HEK293 (cell line): ENCODE data around the gene TOP3A.

Source experiments
- CTCF ChIA-PET: fragments of 350-600 bp; formaldehyde crosslinking; extraction: SDS; loops from one replicate; lab custom pipeline; 2021; ENCODE audit warnings: antibody characterized with exemption; lab: Yijun Ruan, JAX
- POLR2A ChIA-PET: fragments of 300-600 bp; formaldehyde crosslinking; extraction: SDS; loops from one replicate; lab custom pipeline; 2020; ENCODE audit warnings: antibody characterized with exemption, inconsistent platforms; lab: Yijun Ruan, JAX
- H3K27ac ChIP-seq: fragments of 200-500 bp; sonication (Bioruptor generic); 2 replicates; pipeline ENCODE4 v1.5.1; 2014; ENCODE audit warnings: low read depth, low read length, control low read depth, inconsistent platforms; ENCODE audit errors: extremely low read depth
- H3K36me3 ChIP-seq, 2 experiments: fragments of 200-500 bp in 1 of 2; sonication (Bioruptor generic) in 1 of 2; 1 replicate in 1 of 2; 2 replicates in 1 of 2; pipeline ENCODE4 v1.5.1; 2014 to 2017; ENCODE audit warnings: inconsistent platforms in 2 of 2, low read length in 2 of 2; ENCODE audit not compliant: control insufficient read depth in 2 of 2, insufficient read depth in 1 of 2
- H3K4me1 ChIP-seq: fragments of 200-500 bp; sonication (Bioruptor generic); 2 replicates; pipeline ENCODE4 v1.5.1; 2014; ENCODE audit warnings: mild to moderate bottlenecking, low read length, inconsistent platforms; ENCODE audit not compliant: control insufficient read depth, insufficient read depth
- H3K4me3 ChIP-seq: 2 replicates; pipeline ENCODE4 v1.5.1; 2011; ENCODE audit warnings: low read depth, mild to moderate bottlenecking, control low read depth, low read length, moderate library complexity
- H3K9me3 ChIP-seq: fragments of 200-500 bp; sonication (Bioruptor generic); 2 replicates; pipeline ENCODE4 v1.5.1; 2014; ENCODE audit warnings: low read depth, low read length, inconsistent platforms; ENCODE audit not compliant: control insufficient read depth, insufficient read depth
- BCL6B ChIP-seq: fragments of 450-650 bp; formaldehyde crosslinking; IDR thresholded peaks from 2 replicates; pipeline ENCODE4 v1.5.1; 2017; ENCODE audit warnings: missing biosample characterization, missing genetic modification characterization
- GFI1B ChIP-seq: fragments of 450-650 bp; formaldehyde crosslinking; IDR thresholded peaks from 2 replicates; pipeline ENCODE4 v1.5.1; 2016; ENCODE audit warnings: missing biosample characterization, missing genetic modification characterization
- HOXA7 ChIP-seq: sonication (generic); formaldehyde crosslinking; IDR thresholded peaks from 2 replicates; pipeline ENCODE4 v1.8.1; 2022; ENCODE audit warnings: missing genetic modification reagents, borderline replicate concordance
- PATZ1 ChIP-seq: fragments of 450-650 bp; formaldehyde crosslinking; IDR thresholded peaks from 2 replicates; pipeline ENCODE4 v1.5.1; 2016; ENCODE audit warnings: missing biosample characterization, missing genetic modification characterization
- PRDM1 ChIP-seq: fragments of 450-650 bp; formaldehyde crosslinking; IDR thresholded peaks from 2 replicates; pipeline ENCODE4; 2016; ENCODE audit warnings: missing biosample characterization, missing genetic modification characterization
- PRDM4 ChIP-seq: fragments of 450-650 bp; formaldehyde crosslinking; IDR thresholded peaks from 2 replicates; pipeline ENCODE4 v1.5.1; 2017; ENCODE audit warnings: missing biosample characterization, missing genetic modification characterization
- YY1 ChIP-seq: fragments of 450-650 bp; formaldehyde crosslinking; IDR thresholded peaks from 2 replicates; pipeline ENCODE4 v1.5.1; 2018; ENCODE audit warnings: missing biosample characterization, missing genetic modification characterization
- ZBTB17 ChIP-seq: fragments of 450-650 bp; formaldehyde crosslinking; IDR thresholded peaks from 2 replicates; pipeline ENCODE4 v1.5.1; 2016; ENCODE audit warnings: missing biosample characterization, missing genetic modification characterization
- ZBTB48 ChIP-seq: fragments of 450-650 bp; formaldehyde crosslinking; IDR thresholded peaks from 2 replicates; pipeline ENCODE4 v1.5.1; 2016; ENCODE audit warnings: missing biosample characterization, missing genetic modification characterization
- ZBTB6 ChIP-seq: fragments of 450-650 bp; formaldehyde crosslinking; IDR thresholded peaks from 2 replicates; pipeline ENCODE4 v1.5.1; 2017; ENCODE audit warnings: missing biosample characterization, missing genetic modification characterization
- ZFP41 ChIP-seq: fragments of 450-650 bp; formaldehyde crosslinking; IDR thresholded peaks from 2 replicates; pipeline ENCODE4 v1.5.1; 2016; ENCODE audit warnings: missing biosample characterization, missing genetic modification characterization, borderline replicate concordance
- ZNF132 ChIP-seq: fragments of 450-650 bp; formaldehyde crosslinking; IDR thresholded peaks from 2 replicates; pipeline ENCODE4 v1.5.1; 2017; ENCODE audit warnings: missing biosample characterization, missing genetic modification characterization, borderline replicate concordance
- ZNF157 ChIP-seq: fragments of 450-650 bp; formaldehyde crosslinking; IDR thresholded peaks from 2 replicates; pipeline ENCODE4 v1.5.1; 2016; ENCODE audit warnings: missing biosample characterization, missing genetic modification characterization
- ZNF175 ChIP-seq: fragments of 450-650 bp; formaldehyde crosslinking; IDR thresholded peaks from 2 replicates; pipeline ENCODE4 v1.5.1; 2016; ENCODE audit warnings: missing biosample characterization, missing genetic modification characterization
- ZNF18 ChIP-seq: fragments of 450-650 bp; formaldehyde crosslinking; IDR thresholded peaks from 2 replicates; pipeline ENCODE4 v1.5.1; 2016; ENCODE audit warnings: missing biosample characterization, missing genetic modification characterization
- ZNF211 ChIP-seq: fragments of 450-650 bp; formaldehyde crosslinking; IDR thresholded peaks from 2 replicates; pipeline ENCODE4 v1.5.1; 2016; ENCODE audit warnings: low read depth, missing biosample characterization, missing genetic modification characterization
- ZNF274 ChIP-seq, 2 experiments: fragments of 200-500 bp in 1 of 2; fragments of 450-650 bp in 1 of 2; sonication (Bioruptor generic) in 1 of 2; formaldehyde crosslinking in 1 of 2; IDR thresholded peaks; 2 replicates each; pipeline versions ENCODE4 v1.5.1 to v1.6.1; 2014 to 2016; ENCODE audit warnings: borderline replicate concordance in 1 of 2, inconsistent platforms in 1 of 2, low read length in 1 of 2, missing biosample characterization in 1 of 2, missing genetic modification characterization in 1 of 2
- ZNF362 ChIP-seq: fragments of 450-650 bp; formaldehyde crosslinking; IDR thresholded peaks from 2 replicates; pipeline ENCODE4 v1.5.1; 2016; ENCODE audit warnings: missing biosample characterization, missing genetic modification characterization
- ZNF473 ChIP-seq: fragments of 450-650 bp; formaldehyde crosslinking; IDR thresholded peaks from 2 replicates; pipeline ENCODE4 v1.5.1; 2017; ENCODE audit warnings: missing biosample characterization, missing genetic modification characterization
- ZNF521 ChIP-seq: fragments of 450-650 bp; formaldehyde crosslinking; IDR thresholded peaks from 2 replicates; pipeline ENCODE4 v1.5.1; 2017; ENCODE audit warnings: missing biosample characterization, mild to moderate bottlenecking, missing genetic modification characterization
- ZNF654 ChIP-seq: fragments of 450-650 bp; formaldehyde crosslinking; IDR thresholded peaks from 2 replicates; pipeline ENCODE4 v1.5.1; 2016; ENCODE audit warnings: low read depth, missing biosample characterization, missing genetic modification characterization
- TF ChIP-seq, protein P1 (sequence below): fragments of 450-650 bp; formaldehyde crosslinking; IDR thresholded peaks from 2 replicates; pipeline ENCODE4 v1.5.1; 2016; ENCODE audit warnings: missing biosample characterization, missing genetic modification characterization

Gene TOP3A

GRCh38 chr17:18344021-18344420 lies 29.2 kb upstream of the TOP3A start:
- no peak overlapping the region for H3K4me3 ChIP-seq
- H3K4me1 ChIP-seq, result no peaks in the 10 kb centered on the region
- H3K9me3 ChIP-seq, result no peaks in the 10 kb centered on the region
- POLR2A ChIA-PET, result no interaction called here
- no peak overlapping the region for H3K27ac ChIP-seq
- H3K36me3 ChIP-seq, result peaks cover 79 to 92% of the 10 kb centered on the region in 2 experiments
- CTCF ChIA-PET, result interaction anchor here (0.6 kb wide), 1 partner anchor 554 kb away, joined by 4 read pairs; no protein-coding TSS in a partner anchor
- TF ChIP-seq YY1, result no peak
- no peak for TF ChIP-seq HOXA7 (CRISPR knock-in tag)
- no peak for TF ChIP-seq ZNF362
- no peak for TF ChIP-seq ZNF473
- no peak for TF ChIP-seq ZNF132 (tag by site-specific recombination)
- no peak for TF ChIP-seq PRDM4 (tag by site-specific recombination)
- TF ChIP-seq ZNF18 (tag by site-specific recombination), result no peak
- TF ChIP-seq, all 188 proteins: peak for 0

DNA sequence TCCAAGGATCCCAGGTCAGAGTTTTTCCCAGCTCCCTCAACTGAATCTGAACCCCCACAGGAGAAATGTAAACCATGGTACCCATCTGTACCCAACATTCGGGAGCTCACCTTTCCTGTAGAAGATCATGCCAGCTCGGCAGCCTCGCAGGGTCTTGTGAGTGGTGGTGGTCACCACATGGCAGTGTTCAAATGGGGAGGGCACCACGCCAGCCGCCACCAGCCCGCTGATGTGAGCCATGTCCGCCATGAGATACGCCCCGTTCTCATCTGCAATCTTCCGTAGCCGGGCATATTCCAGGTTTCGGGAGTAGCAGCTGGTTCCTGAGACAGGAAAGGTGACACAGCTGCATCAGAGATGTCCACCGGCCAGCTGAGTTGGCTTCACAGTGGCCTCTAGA lies 25.1 kb upstream of the TOP3A start:
- H3K4me3 ChIP-seq, result no peak overlapping the region
- CTCF ChIA-PET, result no interaction called here
- no peak for TF ChIP-seq ZNF274 (IDR thresholded peaks at IDR 0.05; ENCODE audit: low read length)
- no peak for TF ChIP-seq ZNF274 (tag by site-specific recombination; IDR thresholded peaks at IDR 0.05; ENCODE audit: borderline replicate concordance)
- TF ChIP-seq ZBTB17, result no peak
- TF ChIP-seq ZNF211, result no peak
- no peak for TF ChIP-seq GFI1B (tag by site-specific recombination)
- TF ChIP-seq, protein P1, sequence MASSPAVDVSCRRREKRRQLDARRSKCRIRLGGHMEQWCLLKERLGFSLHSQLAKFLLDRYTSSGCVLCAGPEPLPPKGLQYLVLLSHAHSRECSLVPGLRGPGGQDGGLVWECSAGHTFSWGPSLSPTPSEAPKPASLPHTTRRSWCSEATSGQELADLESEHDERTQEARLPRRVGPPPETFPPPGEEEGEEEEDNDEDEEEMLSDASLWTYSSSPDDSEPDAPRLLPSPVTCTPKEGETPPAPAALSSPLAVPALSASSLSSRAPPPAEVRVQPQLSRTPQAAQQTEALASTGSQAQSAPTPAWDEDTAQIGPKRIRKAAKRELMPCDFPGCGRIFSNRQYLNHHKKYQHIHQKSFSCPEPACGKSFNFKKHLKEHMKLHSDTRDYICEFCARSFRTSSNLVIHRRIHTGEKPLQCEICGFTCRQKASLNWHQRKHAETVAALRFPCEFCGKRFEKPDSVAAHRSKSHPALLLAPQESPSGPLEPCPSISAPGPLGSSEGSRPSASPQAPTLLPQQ (tag by site-specific recombination), result no peak
- TF ChIP-seq ZNF175 (tag by site-specific recombination), result no peak
- no peak for TF ChIP-seq PATZ1 (tag by site-specific recombination)
- TF ChIP-seq ZBTB48 (tag by site-specific recombination), result no peak
- no peak for TF ChIP-seq ZNF521 (tag by site-specific recombination)
- no peak for TF ChIP-seq BCL6B (tag by site-specific recombination)
- TF ChIP-seq ZNF157 (tag by site-specific recombination), result no peak
- TF ChIP-seq ZBTB6, result no peak
- TF ChIP-seq ZFP41 (tag by site-specific recombination), result no peak
- TF ChIP-seq ZNF654 (tag by site-specific recombination), result no peak
- no peak for TF ChIP-seq PRDM1 (tag by site-specific recombination)
- TF ChIP-seq, all 188 proteins: peak for 0
- no peaks in the 10 kb centered on the region for H3K9me3 ChIP-seq
- POLR2A ChIA-PET, result no interaction called here
- no peak overlapping the region for H3K27ac ChIP-seq
- no peaks in the 10 kb centered on the region for H3K4me1 ChIP-seq
- H3K36me3 ChIP-seq, result peaks cover 51 to 75% of the 10 kb centered on the region in 2 experiments
